GM10248 (cell line): ENCODE results near the gene ZNF608.

ENCODE experiments used
- CTCF ChIA-PET: fragments of 300-600 bp; sonication (Branson Sonifier 250); formaldehyde crosslinking; extraction: SDS; loops from one replicate; lab custom pipeline; 2021; ENCODE audit warnings: antibody characterized with exemption; lab: Yijun Ruan, JAX
- POLR2A ChIA-PET: fragments of 350-650 bp; sonication (Branson Sonifier 250); formaldehyde crosslinking; extraction: SDS; loops from one replicate; lab custom pipeline; 2020; ENCODE audit warnings: antibody characterized with exemption; lab: Yijun Ruan, JAX
- DNase-seq: peaks from one replicate; pipeline ENCODE4 v3.0.0; 2012; ENCODE audit errors: extremely low spot score
- CTCF ChIP-seq: IDR thresholded peaks from 2 replicates; pipeline ENCODE4 v1.5.1; 2012; ENCODE audit warnings: mild to moderate bottlenecking, low read depth; ENCODE audit errors: extremely low read depth, missing control alignments, control extremely low read depth

ZNF608 gene

GRCh38 chr5:124728331-124728967, 18.0 kb downstream of the ZNF608 start:
- TF ChIP-seq CTCF = no peak
- CTCF ChIA-PET = interaction anchor here (0.9 to 2.7 kb wide), 8 partner anchors 8 to 50 kb away, joined by 3 to 11 read pairs (median 7); no protein-coding TSS in a partner anchor
- POLR2A ChIA-PET = no interaction called here
- no peak for DNase-seq

- no peak for DNase-seq
- TF ChIP-seq CTCF = no peak
- ChIA-PET POLR2A (interaction anchor here (0.6 kb wide), 1 partner anchor 10 kb away, joined by 3 read pairs; no protein-coding TSS in a partner anchor), CTCF (interaction anchor here (2.0 to 2.7 kb wide), 3 partner anchors 10 to 21 kb away, joined by 5 to 11 read pairs (median 7); no protein-coding TSS in a partner anchor)
These were observed 19.6 kb downstream of the ZNF608 start for GRCh38 chr5:124726631-124727362.

GRCh38 chr5:124725622-124726258, 20.7 kb downstream of the ZNF608 start:
- ChIA-PET POLR2A (interaction anchor here (0.6 kb wide), 1 partner anchor 205 kb away, joined by 3 read pairs; no protein-coding TSS in a partner anchor), CTCF (interaction anchor here (0.8 to 2.0 kb wide), 12 partner anchors 10 to 100 kb away, joined by 4 to 10 read pairs (median 4); partner anchors contain the start of gene ZNF608)
- no peak for TF ChIP-seq CTCF
- DNase-seq = no peak

- TF ChIP-seq CTCF = peak; percentile 14
- POLR2A ChIA-PET = interaction anchor here (0.6 kb wide), 2 partner anchors 206 to 286 kb away, joined by 3 to 4 read pairs; no protein-coding TSS in a partner anchor
- CTCF ChIA-PET = interaction anchor here (0.7 to 2.0 kb wide), 16 partner anchors 9 to 101 kb away, joined by 3 to 10 read pairs (median 4); partner anchors contain the start of gene ZNF608
- no peak for DNase-seq
These were observed 21.4 kb downstream of the ZNF608 start for GRCh38 chr5:124725040-124725434.

- no peak for TF ChIP-seq CTCF
- CTCF ChIA-PET = interaction anchor here (0.7 to 2.0 kb wide), 12 partner anchors 12 to 80 kb away, joined by 3 to 10 read pairs (median 4); partner anchors contain the start of gene ZNF608
- POLR2A ChIA-PET = interaction anchor here (0.6 kb wide), 1 partner anchor 286 kb away, joined by 4 read pairs; no protein-coding TSS in a partner anchor
- no peak for DNase-seq
These were observed 21.9 kb downstream of the ZNF608 start for GRCh38 chr5:124724357-124725039.

GRCh38 chr5:124721229-124721735, 25.2 kb downstream of the ZNF608 start:
- CTCF ChIA-PET = interaction anchor here (1.1 to 1.6 kb wide), 2 partner anchors 16 to 24 kb away, joined by 3 to 4 read pairs; no protein-coding TSS in a partner anchor
- POLR2A ChIA-PET = no interaction called here

More at GRCh38 chr5:124721229-124721735, 25.2 kb downstream of the ZNF608 start:
- DNase-seq = no peak
- TF ChIP-seq CTCF = no peak
